Measurements from ENCODE around the gene SPINK8.

Gene SPINK8

GRCh38 chr3:48258530-48258929 is 74.9 kb downstream of the SPINK8 start:
- H3K27ac Mint-ChIP-seq = no peak overlapping the region
- peaks cover 59% of the 10 kb centered on the region for H3K36me3 Mint-ChIP-seq
- CTCF ChIA-PET = interaction anchor here (1.6 kb wide), 1 partner anchor 9 kb away, joined by 6 read pairs; no protein-coding TSS in a partner anchor
- DNase-seq = no peak
- H3K4me3 Mint-ChIP-seq = no peak overlapping the region
- no peaks in the 10 kb centered on the region for H3K27me3 Mint-ChIP-seq
- peaks cover 6% of the 10 kb centered on the region for H3K4me1 Mint-ChIP-seq
- H3K9me3 Mint-ChIP-seq = peaks cover 4% of the 10 kb centered on the region
